Naive thymus-derived CD8-positive, alpha-beta T cell (primary cell): ENCODE data around the gene RPS21. TPM values are rescaled to one million over a fixed set of nuclear protein-coding genes. Genes with fewer than 3 reads are reported as not detected.
"Not testable (repeated sequence)": the region's sequence is repeated elsewhere in the genome, so short reads cannot be mapped to it uniquely, and the experiment has no call there.

ENCODE experiments used
- ATAC-seq, 2 donors: fragments of 150-1000 bp; cut with Tn5 transposase in 1 of 2; sonication (Bioruptor Pico), chemical (Tn5 transposase) in 1 of 2; 1 replicate in 1 of 2; 2 replicates in 1 of 2; pipeline ENCODE4 v1.10.0; 2021; ENCODE audit warnings: mild to moderate bottlenecking in 2 of 2, moderate library complexity in 2 of 2
- POLR2A ChIA-PET: fragments of 350-600 bp; sonication (Branson Sonifier 250); formaldehyde crosslinking; loops from one replicate; lab custom pipeline; 2021; ENCODE audit warnings: antibody characterized with exemption; lab: Charles Lee
- DNase-seq, 10 donors: peaks; one replicate each; pipeline versions ENCODE4 v3.0.0 to v3.0.0-alpha.2; 2020 to 2022
- H3K27ac Mint-ChIP-seq, 10 donors: one replicate each; pipeline ENCODE4 v1.8.0; 2020 to 2022; ENCODE audit warnings: mild to moderate bottlenecking in 10 of 10, mixed read lengths in 10 of 10, moderate library complexity in 4 of 10, inconsistent platforms in 1 of 10
- H3K27me3 Mint-ChIP-seq, 5 donors: one replicate each; pipeline ENCODE4 v1.8.0; 2021 to 2022; ENCODE audit warnings: mixed read lengths in 5 of 5
- H3K36me3 Mint-ChIP-seq, 3 donors: one replicate each; pipeline ENCODE4 v1.8.0; 2020 to 2022; ENCODE audit warnings: mixed read lengths in 3 of 3, mild to moderate bottlenecking in 2 of 3, inconsistent platforms in 1 of 3
- H3K4me1 Mint-ChIP-seq, 4 donors: one replicate each; pipeline ENCODE4 v1.8.0; 2021 to 2022; ENCODE audit warnings: mixed read lengths in 4 of 4
- H3K4me3 Mint-ChIP-seq, 10 donors: one replicate each; pipeline ENCODE4 v1.8.0; 2020 to 2022; ENCODE audit warnings: mild to moderate bottlenecking in 10 of 10, mixed read lengths in 10 of 10, moderate library complexity in 6 of 10, inconsistent platforms in 1 of 10
- H3K9me3 Mint-ChIP-seq, 9 donors: one replicate each; pipeline ENCODE4 v1.8.0; 2020 to 2022; ENCODE audit warnings: mixed read lengths in 9 of 9, mild to moderate bottlenecking in 3 of 9, inconsistent platforms in 1 of 9, moderate library complexity in 1 of 9
- polyA plus RNA-seq, 3 donors: library from polyadenylated mRNA; unstranded; fragments of 300-500 nt; fragmentation: Illumina TruSeq; gene quantifications; one replicate each; pipeline ENCODE4 v1.2.3, GENCODE V29; 2021
- total RNA-seq, 8 experiments: library from RNA in 2 of 8; stranded (reverse) in 2 of 8; gene quantifications; one replicate each; pipeline ENCODE4 v1.2.3 and lab custom pipeline; 2021 to 2026

Gene RPS21
- total and polyA plus RNA-seq, 5 experiments from 2014 or later = 3,205 to 3,803 (median 3,496) TPM

DNA sequence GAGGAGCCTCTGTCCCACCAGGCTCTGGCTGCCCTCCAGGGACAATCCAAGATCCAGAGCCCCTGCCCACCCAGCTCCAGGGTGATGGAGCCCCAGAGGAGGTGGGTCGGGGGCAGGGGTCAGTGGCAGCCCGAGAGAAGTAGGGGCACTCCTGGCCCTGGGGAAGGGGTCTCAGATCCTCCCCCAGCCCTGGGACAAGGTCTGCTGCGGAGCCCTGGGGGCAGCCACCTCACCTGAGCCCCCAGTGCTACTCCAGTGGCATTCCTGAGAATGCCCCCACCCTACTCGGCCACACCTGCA lies 17.1 kb upstream of the RPS21 start:
- Mint-ChIP-seq H3K36me3 (peaks cover 0 to 3% (median 0%) of the 10 kb centered on the region in 3 donors), H3K9me3 (no peaks in the 10 kb centered on the region), H3K4me3 (no peak overlapping the region), H3K27ac (no peak overlapping the region), H3K27me3 (peaks cover 4 to 29% (median 15%) of the 10 kb centered on the region in 5 donors), H3K4me1 (peaks cover 4 to 16% (median 5%) of the 10 kb centered on the region in 4 donors)
- DNase-seq (no peak), ATAC-seq (no peak)
- POLR2A ChIA-PET = no interaction called here

DNA sequence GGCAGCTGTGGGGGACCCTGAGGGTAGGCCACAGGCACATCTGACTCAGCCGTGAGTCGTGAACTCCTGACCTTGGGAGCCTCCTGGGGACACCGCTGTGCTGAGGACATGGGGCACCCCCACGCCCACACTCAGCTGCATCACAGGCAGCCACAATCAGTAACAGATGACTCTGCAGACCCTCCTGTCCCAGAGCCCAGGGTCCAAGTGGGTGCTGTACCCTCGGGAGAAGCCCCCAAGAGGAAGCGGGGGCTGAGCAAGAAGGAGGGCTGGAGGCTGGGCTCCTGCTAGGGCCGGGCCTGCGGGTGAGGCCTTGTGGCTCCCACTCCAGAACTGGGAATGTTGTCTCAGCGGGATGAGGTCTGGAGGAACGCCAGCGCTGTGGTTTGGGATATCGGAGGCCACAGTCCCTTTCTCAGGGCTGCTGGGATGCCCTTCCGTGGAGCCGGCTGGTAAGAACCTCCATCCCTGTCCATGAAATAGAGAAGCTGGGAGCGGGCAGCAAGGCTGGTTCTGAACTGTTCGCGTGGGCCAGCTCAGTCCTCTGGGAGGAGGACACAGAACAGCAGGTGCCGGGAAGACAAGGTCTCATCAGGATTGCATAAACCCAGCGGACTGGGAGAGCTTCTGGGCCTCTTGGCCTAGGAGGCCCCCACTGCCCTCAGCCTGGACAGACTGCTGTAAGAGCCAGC lies 16.6 kb upstream of the RPS21 start:
- ATAC-seq = no peak
- no peak overlapping the region for H3K27ac Mint-ChIP-seq
- peaks cover 4 to 24% (median 10%) of the 10 kb centered on the region in 5 donors for H3K27me3 Mint-ChIP-seq
- H3K9me3 Mint-ChIP-seq = no peaks in the 10 kb centered on the region
- peaks cover 0 to 3% (median 0%) of the 10 kb centered on the region in 3 donors for H3K36me3 Mint-ChIP-seq
- peaks cover 3 to 16% (median 4%) of the 10 kb centered on the region in 4 donors for H3K4me1 Mint-ChIP-seq
- H3K4me3 Mint-ChIP-seq = no peak overlapping the region
- POLR2A ChIA-PET = no interaction called here
- DNase-seq = no peak

DNA sequence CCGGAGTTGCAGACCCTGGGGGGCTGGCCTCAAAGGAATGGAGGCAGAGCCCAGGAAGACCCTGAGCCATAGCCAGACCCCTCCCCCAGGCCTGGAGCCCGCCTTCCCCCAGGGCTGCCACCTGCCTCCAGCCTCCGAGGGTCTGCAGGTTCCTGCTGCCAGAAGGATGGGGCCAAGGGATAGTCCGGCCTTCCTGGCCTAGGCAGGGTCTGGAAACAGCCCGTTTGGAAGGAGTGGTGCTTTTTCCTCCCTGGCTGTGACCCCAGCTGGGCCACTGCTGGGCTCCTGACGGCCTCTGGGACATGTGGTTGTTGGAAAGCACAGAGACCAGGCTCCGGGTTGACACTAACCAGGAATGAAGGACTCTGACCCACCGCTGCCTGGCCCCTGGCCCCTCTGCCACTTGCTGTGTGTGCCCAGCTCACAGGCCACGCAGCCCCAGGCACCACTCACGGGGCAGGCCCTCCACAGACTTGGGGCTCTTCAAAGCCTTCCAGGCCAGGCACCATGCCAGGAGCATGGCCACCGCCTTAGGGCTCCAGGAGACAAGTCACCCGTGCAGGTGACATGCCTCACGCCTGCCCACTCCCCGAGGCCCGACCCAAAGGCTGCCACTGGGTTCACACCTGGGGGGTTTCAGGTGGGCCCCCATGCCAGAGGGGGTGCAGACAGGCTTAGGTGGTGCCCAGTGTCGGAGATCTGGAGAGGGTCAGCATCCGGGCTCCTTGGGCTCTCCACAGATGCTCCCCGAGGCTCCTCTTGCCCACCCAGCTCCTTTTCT lies 15.9 kb upstream of the RPS21 start:
- Mint-ChIP-seq H3K4me3 (no peak overlapping the region), H3K36me3 (peaks cover 0 to 3% (median 0%) of the 10 kb centered on the region in 3 donors), H3K27ac (no peak overlapping the region), H3K9me3 (no peaks in the 10 kb centered on the region), H3K4me1 (peaks cover 3 to 12% (median 4%) of the 10 kb centered on the region in 4 donors), H3K27me3 (peaks cover 3 to 22% (median 5%) of the 10 kb centered on the region in 5 donors)
- DNase-seq (no peak), ATAC-seq (no peak)
- POLR2A ChIA-PET = interaction anchor here (0.6 kb wide), 1 partner anchor 15 kb away, joined by 3 read pairs; the partner anchor contains the start of gene RPS21

DNA sequence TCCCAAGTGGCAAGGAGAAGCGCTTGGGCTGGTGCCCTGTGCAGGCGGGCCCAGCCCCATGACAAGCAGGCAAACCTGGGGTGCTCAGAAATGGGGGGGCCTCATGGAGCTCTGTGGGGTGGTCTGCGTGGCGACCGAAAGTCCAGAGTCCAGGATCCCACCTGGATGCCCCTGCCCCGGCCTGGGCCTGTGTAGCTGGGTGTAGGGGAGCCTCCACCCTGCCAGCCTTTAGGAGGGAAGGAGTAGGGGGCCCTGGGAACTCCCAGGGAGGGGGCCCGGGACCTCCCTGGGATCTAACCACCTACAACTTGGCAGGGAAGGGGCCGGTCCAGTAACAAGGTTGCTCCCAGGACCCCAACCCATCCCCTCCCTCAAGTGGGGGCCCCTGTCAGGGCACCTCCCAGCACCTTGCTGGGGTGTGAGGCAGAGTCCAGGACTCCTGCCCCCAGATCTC lies 15.3 kb upstream of the RPS21 start:
- Mint-ChIP-seq H3K27ac (no peak overlapping the region), H3K27me3 (peaks cover 0 to 19% (median 5%) of the 10 kb centered on the region in 5 donors), H3K9me3 (no peaks in the 10 kb centered on the region), H3K4me3 (no peak overlapping the region), H3K4me1 (peaks cover 3 to 11% (median 4%) of the 10 kb centered on the region in 4 donors), H3K36me3 (peaks cover 0 to 3% (median 0%) of the 10 kb centered on the region in 3 donors)
- POLR2A ChIA-PET = interaction anchor here (0.6 kb wide), 1 partner anchor 15 kb away, joined by 3 read pairs; the partner anchor contains the start of gene RPS21
- DNase-seq (no peak), ATAC-seq (no peak)

DNA sequence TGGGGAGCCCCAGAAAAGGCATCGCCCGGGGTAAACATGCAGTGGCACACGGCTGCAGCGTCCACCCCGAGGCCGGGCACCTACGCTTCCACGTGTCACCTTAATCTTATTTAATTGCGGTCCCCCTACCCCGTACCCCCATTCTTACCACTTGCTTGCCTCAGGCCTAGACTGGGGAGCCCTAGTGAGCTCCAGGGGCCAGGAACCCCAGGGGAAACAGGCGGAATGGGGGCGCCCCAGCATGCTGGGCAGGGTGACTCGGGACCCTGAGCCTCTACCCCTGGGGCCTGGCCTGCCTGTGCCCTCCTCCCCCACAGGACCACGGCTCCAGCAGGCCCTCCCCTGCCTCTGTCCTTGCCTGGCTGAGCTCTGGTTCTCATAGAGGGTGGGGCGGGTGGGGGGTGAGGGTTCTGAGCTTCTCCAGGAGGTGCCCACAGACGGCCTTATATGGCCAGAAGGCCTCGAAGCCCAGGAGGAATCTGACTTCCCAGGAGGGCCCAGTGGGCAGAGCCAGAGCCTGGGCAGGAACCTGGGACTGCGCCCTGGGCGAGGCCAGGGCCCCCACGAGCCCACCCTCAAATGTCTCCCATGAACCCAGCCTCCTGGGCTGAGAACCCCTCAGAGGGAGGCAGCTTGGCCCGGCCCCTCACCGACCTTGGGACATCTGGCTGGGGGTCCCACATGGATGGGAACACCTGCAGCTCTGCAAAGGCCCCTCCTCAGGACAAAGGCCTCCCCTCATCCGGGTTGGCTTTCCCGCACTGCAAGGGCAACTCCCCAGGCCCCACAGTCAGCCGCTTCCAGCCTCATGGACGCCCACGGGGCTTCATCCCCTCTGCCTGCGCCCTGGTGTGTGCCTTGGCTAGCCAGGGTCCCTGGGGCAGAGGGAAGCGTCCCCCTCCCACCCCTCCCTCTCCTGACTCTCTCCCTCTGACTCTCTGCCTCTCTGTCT lies 14.6 kb upstream of the RPS21 start:
- ATAC-seq (no peak), DNase-seq (no peak)
- POLR2A ChIA-PET = no interaction called here
- Mint-ChIP-seq H3K27me3 (peaks cover 0 to 19% (median 5%) of the 10 kb centered on the region in 5 donors), H3K9me3 (no peaks in the 10 kb centered on the region), H3K27ac (peak overlapping the region in 1 of 10 donors; percentile 72), H3K4me1 (peaks cover 3 to 11% (median 4%) of the 10 kb centered on the region in 4 donors), H3K4me3 (no peak overlapping the region), H3K36me3 (peaks cover 0 to 3% (median 0%) of the 10 kb centered on the region in 3 donors)

DNA sequence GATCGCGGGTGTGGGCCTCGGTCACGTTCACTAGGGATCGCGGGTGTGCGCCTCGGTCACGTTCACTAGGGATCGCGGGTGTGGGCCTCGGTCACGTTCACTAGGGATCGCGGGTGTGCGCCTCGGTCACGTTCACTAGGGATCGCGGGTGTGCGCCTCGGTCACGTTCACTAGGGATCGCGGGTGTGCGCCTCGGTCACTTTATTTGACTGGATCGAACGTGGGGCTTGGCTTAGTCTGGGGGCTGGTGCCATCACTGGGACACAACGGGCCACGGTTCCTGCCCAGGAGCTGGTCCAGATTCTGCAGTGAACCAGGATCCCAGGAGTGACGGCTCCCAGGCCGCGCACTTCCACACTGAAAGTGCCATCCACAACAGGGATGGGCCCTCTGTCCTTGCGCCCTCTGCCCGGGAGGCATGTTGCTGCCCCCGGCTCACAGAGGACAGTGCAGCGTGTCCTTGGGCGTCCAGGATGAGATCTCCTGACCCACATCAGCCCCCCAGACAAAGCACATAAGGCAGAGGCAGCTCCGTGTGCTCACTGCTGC lies 13.2 kb upstream of the RPS21 start:
- H3K4me3 Mint-ChIP-seq, H3K27me3 Mint-ChIP-seq, POLR2A ChIA-PET, H3K9me3 Mint-ChIP-seq, H3K27ac Mint-ChIP-seq, ATAC-seq, DNase-seq, H3K36me3 Mint-ChIP-seq, H3K4me1 Mint-ChIP-seq: not testable (repeated sequence)

DNA sequence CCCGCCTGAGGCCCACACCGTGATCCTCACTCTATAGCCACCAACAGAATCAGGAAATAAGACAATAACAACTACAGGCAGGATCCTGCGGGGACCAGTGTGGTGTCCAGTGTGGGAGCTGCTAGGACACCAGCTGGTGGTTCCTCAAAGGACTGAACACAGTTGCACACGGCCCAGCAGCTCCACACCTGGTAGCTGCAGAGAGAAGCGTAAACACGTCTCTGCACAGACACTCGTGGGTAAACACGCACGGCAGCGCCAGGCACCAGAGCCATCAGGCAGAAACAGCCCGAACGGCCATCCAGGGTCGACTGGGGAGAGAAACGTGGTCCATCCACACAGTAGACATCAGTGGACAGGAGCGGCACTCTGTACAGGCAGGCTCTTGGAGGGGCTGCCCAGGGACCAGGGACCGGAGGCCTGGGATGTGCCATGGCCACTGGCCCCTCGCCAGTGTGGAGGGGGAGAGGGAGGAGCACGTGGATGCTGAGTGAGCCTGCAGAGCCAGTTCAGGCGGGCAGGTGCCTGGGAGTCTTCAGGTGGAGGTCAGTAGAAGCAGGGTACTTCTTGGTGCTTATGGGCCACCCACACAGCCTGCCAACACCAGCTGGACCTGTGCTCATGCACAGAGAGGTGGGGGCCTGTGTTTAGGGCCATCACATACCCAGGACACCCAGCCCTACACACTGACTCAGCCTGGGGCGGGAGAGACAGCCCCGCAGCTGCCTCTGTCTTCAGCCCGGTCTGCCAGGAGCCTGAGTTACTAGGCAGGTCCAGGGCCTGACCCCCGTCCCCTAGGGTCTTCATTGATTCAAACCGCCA lies 12.4 kb upstream of the RPS21 start:
- H3K9me3 Mint-ChIP-seq = no peaks in the 10 kb centered on the region
- POLR2A ChIA-PET = no interaction called here
- no peak for ATAC-seq
- DNase-seq = no peak
- H3K27me3 Mint-ChIP-seq = peaks cover 0 to 5% (median 4%) of the 10 kb centered on the region in 5 donors
- peaks cover 0 to 2% (median 1%) of the 10 kb centered on the region in 4 donors for H3K4me1 Mint-ChIP-seq
- H3K36me3 Mint-ChIP-seq = no peaks in the 10 kb centered on the region
- H3K4me3 Mint-ChIP-seq = no peak overlapping the region
- H3K27ac Mint-ChIP-seq = peak overlapping the region in 2 of 10 donors; percentile 32 to 88

DNA sequence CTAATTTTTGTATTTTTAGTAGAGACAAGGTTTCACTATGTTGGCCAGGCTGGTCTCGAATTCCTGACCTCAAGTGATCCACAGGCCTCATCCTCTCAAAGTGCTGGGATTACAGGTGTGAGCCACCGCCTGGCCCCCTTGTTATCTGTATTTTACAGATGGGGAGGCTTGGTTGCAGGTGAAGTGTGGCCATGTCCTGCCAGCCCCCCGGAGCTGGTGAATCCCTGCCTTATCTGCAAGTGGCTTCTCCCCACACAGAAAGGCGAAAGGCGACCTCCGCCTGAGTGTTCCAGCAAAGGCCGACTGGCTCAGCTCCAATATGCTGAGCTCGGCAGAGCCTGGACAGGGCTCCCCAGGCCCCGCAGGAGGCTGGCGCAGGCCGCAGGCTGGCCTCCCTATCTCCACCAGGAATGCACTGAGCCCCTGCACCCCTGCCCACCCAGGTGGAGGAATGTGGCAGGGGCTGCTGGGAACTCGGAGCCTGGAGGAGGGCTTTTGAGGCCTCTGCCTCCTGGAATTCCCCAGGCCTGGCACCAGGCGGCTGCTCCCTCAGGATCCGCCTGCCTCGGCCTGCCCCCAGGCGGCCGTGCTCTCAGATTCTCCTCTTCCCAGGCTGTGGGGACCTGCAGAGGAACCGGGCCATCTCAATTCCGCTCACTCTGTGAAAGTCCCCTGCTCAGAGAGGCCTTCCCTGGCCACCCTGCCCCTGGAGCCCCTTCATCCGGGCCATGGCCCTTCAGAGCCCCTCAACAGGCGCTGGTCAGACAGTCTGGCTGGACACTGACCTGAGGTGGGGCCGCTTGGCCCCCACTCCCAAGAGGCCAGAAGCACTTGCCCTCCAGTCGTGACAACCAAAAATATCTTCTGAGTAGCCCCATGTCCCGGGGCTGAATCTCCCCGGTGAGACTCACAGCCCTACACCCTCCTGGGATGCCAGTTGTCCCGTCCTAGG lies 10.5 kb upstream of the RPS21 start:
- Mint-ChIP-seq H3K27me3 (peaks cover 0 to 5% (median 3%) of the 10 kb centered on the region in 5 donors), H3K27ac (no peak overlapping the region), H3K36me3 (no peaks in the 10 kb centered on the region), H3K4me1 (peaks cover 0 to 2% (median 1%) of the 10 kb centered on the region in 4 donors), H3K4me3 (no peak overlapping the region), H3K9me3 (peaks cover 0 to under 1% (median 0%) of the 10 kb centered on the region in 9 donors)
- DNase-seq = no peak
- POLR2A ChIA-PET = no interaction called here
- ATAC-seq = no peak

DNA sequence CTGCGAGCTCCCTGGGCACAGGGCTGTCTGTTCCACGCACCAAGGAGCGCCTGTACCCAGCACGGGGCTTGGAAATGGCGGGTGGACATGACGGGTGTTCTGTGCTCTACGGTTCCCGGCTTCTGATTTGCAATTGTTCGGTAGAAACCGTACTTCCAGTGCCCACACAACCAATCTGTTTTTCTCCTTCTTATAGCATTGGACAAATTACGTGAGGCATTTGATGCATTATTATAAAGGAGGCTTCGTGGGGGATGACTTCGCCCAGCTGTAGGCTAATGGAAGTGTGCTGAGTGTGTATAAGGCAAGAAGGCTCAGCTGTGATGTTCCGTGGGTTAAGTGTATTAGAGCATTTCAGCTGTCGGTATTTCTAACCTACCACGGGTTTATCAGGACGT lies 9.8 kb upstream of the RPS21 start:
- POLR2A ChIA-PET = no interaction called here
- ATAC-seq = no peak
- H3K27ac Mint-ChIP-seq = peak overlapping the region in 3 of 10 donors; percentile 22 to 77 (median 33)

DNA sequence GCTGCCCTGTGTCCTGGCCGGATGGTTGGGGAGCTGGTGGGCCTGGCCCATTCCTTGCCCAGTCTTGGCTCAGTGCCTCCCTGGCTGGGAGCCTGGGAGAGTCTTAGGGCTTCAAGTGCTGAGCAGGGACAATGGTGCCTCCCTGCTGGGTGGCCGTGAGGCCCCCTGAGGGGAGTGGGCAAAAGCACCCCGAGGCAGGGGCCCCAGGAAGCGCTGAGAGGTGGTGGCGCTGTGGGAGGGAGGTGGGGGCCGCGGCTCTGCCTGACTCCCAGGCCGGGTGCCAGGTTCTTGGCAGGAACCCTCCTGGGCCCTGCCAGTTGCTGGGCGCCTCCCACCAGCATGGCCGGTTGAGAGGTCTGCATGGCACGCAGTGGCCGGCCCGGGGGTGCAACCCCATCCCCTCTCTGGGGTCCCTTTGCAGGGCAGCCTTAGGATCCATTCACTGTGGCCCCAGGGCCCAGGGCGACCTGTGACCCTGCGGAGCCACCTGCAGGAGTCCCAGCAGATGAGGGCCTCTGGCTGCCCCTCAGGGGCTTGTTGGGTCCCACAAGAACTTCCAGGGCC lies 9.2 kb upstream of the RPS21 start:
- Mint-ChIP-seq H3K36me3 (peaks cover 3 to 6% (median 6%) of the 10 kb centered on the region in 3 donors), H3K27me3 (peaks cover 0 to 4% (median 3%) of the 10 kb centered on the region in 5 donors), H3K4me3 (no peak overlapping the region), H3K4me1 (peaks cover 6 to 12% (median 10%) of the 10 kb centered on the region in 4 donors), H3K27ac (peak overlapping the region in 1 of 10 donors; percentile 22), H3K9me3 (peaks cover 0 to 12% (median 0%) of the 10 kb centered on the region in 9 donors)
- ATAC-seq (no peak), DNase-seq (no peak)
- POLR2A ChIA-PET = no interaction called here

More for the DNA sequence above, 9.8 kb upstream of the RPS21 start:
- DNase-seq = no peak
- H3K36me3 Mint-ChIP-seq = peaks cover 3 to 4% (median 4%) of the 10 kb centered on the region in 3 donors
- H3K27me3 Mint-ChIP-seq = peaks cover 0 to 5% (median 3%) of the 10 kb centered on the region in 5 donors
- H3K9me3 Mint-ChIP-seq = peaks cover 0 to 7% (median 0%) of the 10 kb centered on the region in 9 donors
- H3K4me3 Mint-ChIP-seq = no peak overlapping the region
- peaks cover 3 to 6% (median 5%) of the 10 kb centered on the region in 4 donors for H3K4me1 Mint-ChIP-seq
